Lower leg skin (tissue), 3 donors: ENCODE measurements around the gene KRTAP5-11.
"Not testable (repeated sequence)": the region's sequence is repeated elsewhere in the genome, so short reads cannot be mapped to it uniquely, and the experiment has no call there.

ENCODE experiments used
- POLR2A ChIP-seq, 2 donors: fragments of 450-650 bp; IDR thresholded peaks; one replicate each; pipeline ENCODE4 v1.6.1; 2016 to 2017; ENCODE audit warnings: antibody characterized with exemption in 2 of 2, mild to moderate bottlenecking in 1 of 2, moderate library complexity in 1 of 2
- TF ChIP-seq, protein P1 (sequence below), 3 donors: fragments of 450-650 bp; IDR thresholded peaks; one replicate each; pipeline ENCODE4 v1.5.1; 2016; ENCODE audit warnings: antibody characterized with exemption in 3 of 3, mild to moderate bottlenecking in 3 of 3, moderate library complexity in 2 of 3

DNA sequence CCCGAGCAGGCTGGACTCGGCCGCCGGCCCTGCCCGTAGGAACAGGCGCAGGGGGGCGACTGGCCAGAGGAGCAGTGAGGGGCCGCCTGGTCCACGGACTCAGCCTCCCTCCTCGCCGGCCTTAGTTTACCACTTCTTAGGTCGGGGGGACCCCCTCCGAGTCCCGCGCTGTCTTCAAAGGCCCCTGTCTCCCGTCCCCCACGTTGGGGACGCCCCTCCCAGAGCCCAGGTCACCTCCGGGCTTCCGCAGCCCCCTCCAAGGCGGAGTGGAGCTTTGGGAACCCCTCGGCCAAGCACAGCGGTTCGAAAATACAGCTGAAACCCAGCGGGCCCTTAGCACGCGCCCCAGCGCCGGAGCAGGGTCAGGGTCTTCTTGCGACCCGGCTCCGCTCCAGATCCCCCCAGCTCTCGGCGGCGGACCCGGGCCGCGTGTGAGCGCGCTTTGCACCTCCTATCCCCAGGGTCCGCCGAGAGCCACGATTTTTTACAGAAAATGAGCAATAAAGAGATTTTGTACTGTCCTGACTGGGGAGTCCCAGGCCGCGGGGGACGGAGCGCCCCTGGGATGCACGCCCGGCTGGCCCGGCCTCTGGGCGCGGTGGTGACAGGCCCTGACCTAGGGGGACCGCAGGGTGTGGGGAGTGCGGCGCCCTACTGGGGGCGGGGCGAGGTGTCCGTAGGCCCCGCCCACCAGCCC, 25.0 kb upstream of the KRTAP5-11 start:
- TF ChIP-seq POLR2A (IDR thresholded peaks at IDR 0.05) = not testable (repeated sequence)
- TF ChIP-seq, protein P1, sequence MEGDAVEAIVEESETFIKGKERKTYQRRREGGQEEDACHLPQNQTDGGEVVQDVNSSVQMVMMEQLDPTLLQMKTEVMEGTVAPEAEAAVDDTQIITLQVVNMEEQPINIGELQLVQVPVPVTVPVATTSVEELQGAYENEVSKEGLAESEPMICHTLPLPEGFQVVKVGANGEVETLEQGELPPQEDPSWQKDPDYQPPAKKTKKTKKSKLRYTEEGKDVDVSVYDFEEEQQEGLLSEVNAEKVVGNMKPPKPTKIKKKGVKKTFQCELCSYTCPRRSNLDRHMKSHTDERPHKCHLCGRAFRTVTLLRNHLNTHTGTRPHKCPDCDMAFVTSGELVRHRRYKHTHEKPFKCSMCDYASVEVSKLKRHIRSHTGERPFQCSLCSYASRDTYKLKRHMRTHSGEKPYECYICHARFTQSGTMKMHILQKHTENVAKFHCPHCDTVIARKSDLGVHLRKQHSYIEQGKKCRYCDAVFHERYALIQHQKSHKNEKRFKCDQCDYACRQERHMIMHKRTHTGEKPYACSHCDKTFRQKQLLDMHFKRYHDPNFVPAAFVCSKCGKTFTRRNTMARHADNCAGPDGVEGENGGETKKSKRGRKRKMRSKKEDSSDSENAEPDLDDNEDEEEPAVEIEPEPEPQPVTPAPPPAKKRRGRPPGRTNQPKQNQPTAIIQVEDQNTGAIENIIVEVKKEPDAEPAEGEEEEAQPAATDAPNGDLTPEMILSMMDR (IDR thresholded peaks at IDR 0.05) = not testable (repeated sequence)
